GM18499 (cell line): ENCODE data around the gene FBXL7.

Experiments used
- ATAC-seq: cut with Tn5 transposase; IDR thresholded peaks from one replicate; pipeline ENCODE4 v1.9.1; 2021; ENCODE audit warnings: moderate number of reproducible peaks; ENCODE audit not compliant: insufficient read depth, unreplicated experiment

Gene FBXL7

GRCh38 chr5:15501091-15501791, 1.3 kb downstream of the FBXL7 start:
- no peak for ATAC-seq

- ATAC-seq = no peak
Observed at GRCh38 chr5:15502208-15502607, 2.2 kb downstream of the FBXL7 start.

- ATAC-seq = no peak
Observed at GRCh38 chr5:15506146-15506545, 6.2 kb downstream of the FBXL7 start.

- ATAC-seq = no peak
Observed at GRCh38 chr5:15506897-15507296, 6.9 kb downstream of the FBXL7 start.

- ATAC-seq = no peak
Observed at GRCh38 chr5:15510092-15510491, 10.1 kb downstream of the FBXL7 start.

- ATAC-seq = no peak
Observed at GRCh38 chr5:15510831-15511230, 10.9 kb downstream of the FBXL7 start.

GRCh38 chr5:15513431-15513830, 13.5 kb downstream of the FBXL7 start:
- no peak for ATAC-seq

GRCh38 chr5:15513911-15514310, 13.9 kb downstream of the FBXL7 start:
- no peak for ATAC-seq

- no peak for ATAC-seq
Observed at GRCh38 chr5:15515229-15515628, 15.2 kb downstream of the FBXL7 start.

- ATAC-seq = no peak
Observed at GRCh38 chr5:15516486-15516885, 16.5 kb downstream of the FBXL7 start.

GRCh38 chr5:15518786-15519185, 18.8 kb downstream of the FBXL7 start:
- no peak for ATAC-seq

- no peak for ATAC-seq
Observed at GRCh38 chr5:15520856-15521255, 20.9 kb downstream of the FBXL7 start.

- no peak for ATAC-seq
Observed at GRCh38 chr5:15521381-15522186, 21.6 kb downstream of the FBXL7 start.

- ATAC-seq = no peak
Observed at GRCh38 chr5:15522187-15522520, 22.2 kb downstream of the FBXL7 start.

- ATAC-seq = no peak
Observed at GRCh38 chr5:15524712-15525111, 24.7 kb downstream of the FBXL7 start.

- no peak for ATAC-seq
Observed at GRCh38 chr5:15525703-15526275, 25.8 kb downstream of the FBXL7 start.

GRCh38 chr5:15526413-15526812, 26.4 kb downstream of the FBXL7 start:
- no peak for ATAC-seq

- ATAC-seq = no peak
Observed at GRCh38 chr5:15528476-15528875, 28.5 kb downstream of the FBXL7 start.

GRCh38 chr5:15529013-15529412, 29.0 kb downstream of the FBXL7 start:
- no peak for ATAC-seq

- no peak for ATAC-seq
Observed at GRCh38 chr5:15529821-15530220, 29.8 kb downstream of the FBXL7 start.

- no peak for ATAC-seq
Observed at GRCh38 chr5:15533129-15533893, 33.3 kb downstream of the FBXL7 start.
